Tongue (tissue), 2 donors: ENCODE results near the gene SIRT4. TPM values are rescaled to one million over a fixed set of nuclear protein-coding genes. Genes with fewer than 3 reads are reported as not detected.
A peak's percentile ranks its signal among the peaks of the same experiment; 100 is the strongest.

Experiments
- DNase-seq: peaks from one replicate; pipeline ENCODE4 v3.0.0-alpha.2; 2015
- total RNA-seq: library from RNA; depleted of rRNA; stranded (reverse); fragments of >200 nt; gene quantifications from one replicate; pipeline ENCODE4 v1.2.3, GENCODE V29; 2014

SIRT4 gene
- total RNA-seq, 1 donor from 2014 or later: 5.0 TPM

- no peak for DNase-seq
These were observed 23.7 kb upstream of the SIRT4 start for GRCh38 chr12:120278137-120279069.

GRCh38 chr12:120283318-120283717 is 18.8 kb upstream of the SIRT4 start:
- DNase-seq: no peak

GRCh38 chr12:120284381-120284780 is 17.7 kb upstream of the SIRT4 start:
- DNase-seq: no peak

- DNase-seq: peak; percentile 28
These were observed 15.2 kb upstream of the SIRT4 start for GRCh38 chr12:120286768-120287490.

GRCh38 chr12:120287491-120287890 is 14.6 kb upstream of the SIRT4 start:
- no peak for DNase-seq

- peak; percentile 19 for DNase-seq
These were observed 11.4 kb upstream of the SIRT4 start for GRCh38 chr12:120290609-120291305.

GRCh38 chr12:120292411-120292660 is 9.8 kb upstream of the SIRT4 start:
- DNase-seq: no peak

- DNase-seq: peak; percentile 93
These were observed 9.2 kb upstream of the SIRT4 start, which contains the start of gene RNU4-1 for GRCh38 chr12:120292661-120293531. RNU4-1 (minus strand) TSS chr12:120293237.

- no peak for DNase-seq
These were observed 12.1 kb downstream of the SIRT4 start for GRCh38 chr12:120314220-120314619.

- DNase-seq: no peak
These were observed 14.7 kb downstream of the SIRT4 start for GRCh38 chr12:120316798-120317223.

GRCh38 chr12:120317224-120318105 is 15.3 kb downstream of the SIRT4 start:
- DNase-seq: peak; percentile 99

- DNase-seq: no peak
These were observed 19.5 kb downstream of the SIRT4 start for GRCh38 chr12:120321382-120322202.

GRCh38 chr12:120323772-120324171 is 21.7 kb downstream of the SIRT4 start:
- DNase-seq: no peak

GRCh38 chr12:120324841-120325417 is 22.8 kb downstream of the SIRT4 start:
- no peak for DNase-seq

GRCh38 chr12:120327593-120327992 is 25.5 kb downstream of the SIRT4 start, which contains the start of gene PLA2G1B:
PLA2G1B (minus strand) TSS chr12:120327779; CDS start chr12:120327753, 26 bp downstream.
- DNase-seq: no peak

- no peak for DNase-seq
These were observed 26.1 kb downstream of the SIRT4 start for GRCh38 chr12:120328228-120328627.

- no peak for DNase-seq
These were observed 29.3 kb downstream of the SIRT4 start for GRCh38 chr12:120331390-120331789.

GRCh38 chr12:120332041-120332440 is 29.9 kb downstream of the SIRT4 start:
- DNase-seq: no peak

- no peak for DNase-seq
These were observed 30.4 kb downstream of the SIRT4 start for GRCh38 chr12:120332523-120332922.
